ENCODE measurements around the gene BRD7. TPM values are rescaled to one million over a fixed set of nuclear protein-coding genes. Genes with fewer than 3 reads are reported as not detected.

BRD7 gene
- total and polyA plus RNA-seq, 2 of the 13 experiments (the other 11 are each of a cell fraction or from before 2014, with no cell fraction given), result 82.3 to 149 TPM

- no peak for TF ChIP-seq ZUFSP (CRISPR knock-in tag; IDR thresholded peaks at IDR 0.05; ENCODE audit: borderline replicate concordance)
- no peak for TF ChIP-seq GATAD2A (CRISPR knock-in tag; IDR thresholded peaks at IDR 0.05)
- no peak for TF ChIP-seq ZNF816 (CRISPR knock-in tag; IDR thresholded peaks at IDR 0.05; ENCODE audit: borderline replicate concordance)
- no peak for TF ChIP-seq ZNF12 (CRISPR knock-in tag; IDR thresholded peaks at IDR 0.05)
- no peak for TF ChIP-seq NCOA1 (CRISPR knock-in tag; IDR thresholded peaks at IDR 0.05)
- no peak for TF ChIP-seq TRIM24 (CRISPR knock-in tag; IDR thresholded peaks at IDR 0.05)
- no peak for TF ChIP-seq ADNP (CRISPR knock-in tag; IDR thresholded peaks at IDR 0.05)
- no peak for TF ChIP-seq POGK (CRISPR knock-in tag; conservative IDR thresholded peaks at IDR 0.05)
- no peak for TF ChIP-seq RXRB (CRISPR knock-in tag; IDR thresholded peaks at IDR 0.05; ENCODE audit: borderline replicate concordance)
- no peak for TF ChIP-seq ZFP91 (CRISPR knock-in tag; IDR thresholded peaks at IDR 0.05; ENCODE audit: borderline replicate concordance)
- TF ChIP-seq LCORL (IDR thresholded peaks at IDR 0.05), result peak; percentile 98
- TF ChIP-seq LCORL (CRISPR knock-in tag; IDR thresholded peaks at IDR 0.05), result no peak
- no peak for TF ChIP-seq ZNF432 (CRISPR knock-in tag; IDR thresholded peaks at IDR 0.05; ENCODE audit: borderline replicate concordance)
- no peak for TF ChIP-seq MTA3 (CRISPR knock-in tag; IDR thresholded peaks at IDR 0.05)
- peak; percentile 61; the same call in 1 of the 2 replicates for TF ChIP-seq GTF2F1 (IDR thresholded peaks at IDR 0.05; ENCODE audit: low read length)
- TF ChIP-seq JUN (CRISPR knock-in tag; IDR thresholded peaks at IDR 0.05), result no peak
- 0 out of 2 replicates have a peak, but pooled peaks have one; percentile 24 for TF ChIP-seq ZNF691 (CRISPR knock-in tag; IDR thresholded peaks at IDR 0.05; ENCODE audit: borderline replicate concordance, low read depth)
- no peak for TF ChIP-seq ZMYM3 (CRISPR knock-in tag; IDR thresholded peaks at IDR 0.05)
Observed at GRCh38 chr16:50323335-50324011, 45.3 kb downstream of the BRD7 start (continued).

Data from HepG2 (cell line).